ENCODE data around the gene ARMC12. TPM values are rescaled to one million over a fixed set of nuclear protein-coding genes. Genes with fewer than 3 reads are reported as not detected.

The ARMC12 gene
- total and polyA plus RNA-seq, 2 of the 13 experiments (the other 11 are each of a cell fraction or from before 2014, with no cell fraction given) = 1.3 TPM; not detected in 1

- TF ChIP-seq ZNF275 (CRISPR knock-in tag; IDR thresholded peaks at IDR 0.05; ENCODE audit: borderline replicate concordance) (no peak), MEIS1 (CRISPR knock-in tag; IDR thresholded peaks at IDR 0.05; ENCODE audit: borderline replicate concordance) (0 out of 2 replicates have a peak, but pooled peaks have one; percentile 34), ZNF567 (CRISPR knock-in tag; IDR thresholded peaks at IDR 0.05; ENCODE audit: borderline replicate concordance) (0 out of 2 replicates have a peak, but pooled peaks have one; percentile 30), ZBTB3 (CRISPR knock-in tag; IDR thresholded peaks at IDR 0.05; ENCODE audit: borderline replicate concordance, low read depth) (peak; percentile 27; the same call in 1 of the 2 replicates), ZNF362 (CRISPR knock-in tag; IDR thresholded peaks at IDR 0.05; ENCODE audit: borderline replicate concordance) (0 out of 2 replicates have a peak, but pooled peaks have one; percentile 23), ZNF510 (CRISPR knock-in tag; IDR thresholded peaks at IDR 0.05; ENCODE audit: low read depth) (peak; percentile 76; the same call in 1 of the 2 replicates), CAMTA2 (CRISPR knock-in tag; IDR thresholded peaks at IDR 0.05; ENCODE audit: borderline replicate concordance) (0 out of 2 replicates have a peak, but pooled peaks have one; percentile 85), POLR2AphosphoS2 (IDR thresholded peaks at IDR 0.05; ENCODE audit: low read depth, low read length) (no peak), TGIF2 (CRISPR knock-in tag; IDR thresholded peaks at IDR 0.05) (no peak), REST (IDR thresholded peaks at IDR 0.05; ENCODE audit: borderline replicate concordance in 1 of 2, low read depth in 1 of 2, low read length in 2 of 2) (no peak), SALL2 (CRISPR knock-in tag; IDR thresholded peaks at IDR 0.05) (peak; percentile 89; the same call in 1 of the 2 replicates), ZNF552 (CRISPR knock-in tag; IDR thresholded peaks at IDR 0.05; ENCODE audit: borderline replicate concordance) (0 out of 2 replicates have a peak, but pooled peaks have one; percentile 30), BHLHE40 (IDR thresholded peaks at IDR 0.05; ENCODE audit: low read length) (peak; percentile 50), ZNF281 (CRISPR knock-in tag; IDR thresholded peaks at IDR 0.05; ENCODE audit: borderline replicate concordance) (no peak), TEF (CRISPR knock-in tag; IDR thresholded peaks at IDR 0.05) (no peak), ZNF639 (CRISPR knock-in tag; conservative IDR thresholded peaks at IDR 0.05) (0 out of 2 replicates have a peak, but pooled peaks have one; percentile 49)
These were observed 9.4 kb upstream of the ARMC12 start (continued) for GRCh38 chr6:35727231-35727934.

All from HepG2 (cell line).